Fibroblast of lung (primary cell): ENCODE data around the gene SCYGR4. TPM values are rescaled to one million over a fixed set of nuclear protein-coding genes. Genes with fewer than 3 reads are reported as not detected.

Experiments used
- DNase-seq, 2 donors: peaks; one replicate each; pipeline versions ENCODE4 v3.0.0 to v3.0.0-alpha.2; 2010; ENCODE audit warnings: low read depth in 2 of 2
- H2AFZ ChIP-seq: 2 replicates; pipeline ENCODE4 v1.5.1; 2012; ENCODE audit warnings: low read length, control low read depth, inconsistent platforms
- H3K27ac ChIP-seq: 2 replicates; pipeline ENCODE4 v1.5.1; 2011; ENCODE audit warnings: low read length, control low read depth; ENCODE audit not compliant: insufficient read depth
- H3K27me3 ChIP-seq: 2 replicates; pipeline ENCODE4 v1.5.1; 2011; ENCODE audit warnings: mild to moderate bottlenecking, low read length; ENCODE audit not compliant: control insufficient read depth, insufficient read depth
- H3K36me3 ChIP-seq: 2 replicates; pipeline ENCODE4 v1.5.1; 2011; ENCODE audit warnings: low read length; ENCODE audit not compliant: control insufficient read depth, insufficient read depth
- H3K4me1 ChIP-seq: 2 replicates; pipeline ENCODE4 v1.5.1; 2011; ENCODE audit warnings: low read length; ENCODE audit not compliant: control insufficient read depth, insufficient read depth; ENCODE audit errors: extremely low read depth
- H3K4me2 ChIP-seq: 2 replicates; pipeline ENCODE4 v1.5.1; 2011; ENCODE audit warnings: low read length, control low read depth; ENCODE audit not compliant: insufficient read depth; ENCODE audit errors: extremely low read depth
- H3K4me3 ChIP-seq, 4 experiments: fragments of 200-600 bp in 1 of 4; sonication (generic) in 1 of 4; replicated peaks in 1 of 4; 2 replicates each; pipeline ENCODE4 v1.5.1; 2011 to 2016; ENCODE audit warnings: low read length in 4 of 4, low read depth in 3 of 4, mild to moderate bottlenecking in 3 of 4, control low read depth in 2 of 4, inconsistent platforms in 1 of 4, mixed read lengths in 1 of 4; ENCODE audit not compliant: insufficient read depth in 1 of 4; ENCODE audit errors: control extremely low read depth in 1 of 4
- H3K79me2 ChIP-seq: 2 replicates; pipeline ENCODE4 v1.5.1; 2012; ENCODE audit warnings: mild to moderate bottlenecking, low read length, inconsistent platforms; ENCODE audit not compliant: control insufficient read depth, insufficient read depth
- H3K9ac ChIP-seq: 2 replicates; pipeline ENCODE4 v1.5.1; 2011; ENCODE audit warnings: mild to moderate bottlenecking, low read length, control low read depth; ENCODE audit not compliant: insufficient read depth
- H3K9me3 ChIP-seq: 2 replicates; pipeline ENCODE4 v1.5.1; 2012; ENCODE audit warnings: low read depth, low read length; ENCODE audit not compliant: control insufficient read depth, insufficient read depth
- H4K20me1 ChIP-seq: 2 replicates; pipeline ENCODE4 v1.5.1; 2011; ENCODE audit warnings: low read length; ENCODE audit not compliant: control insufficient read depth, insufficient read depth; ENCODE audit errors: extremely low read depth
- CTCF ChIP-seq, 2 donors: IDR thresholded peaks in 1 of 2; conservative IDR thresholded peaks in 1 of 2; 1 replicate in 1 of 2; 2 replicates in 1 of 2; pipeline ENCODE4 v1.5.1; 2011 to 2012; ENCODE audit warnings: low read length in 2 of 2, control low read depth in 1 of 2, inconsistent platforms in 1 of 2, low read depth in 1 of 2, mild to moderate bottlenecking in 1 of 2
- EZH2 ChIP-seq: IDR thresholded peaks from 2 replicates; pipeline ENCODE4 v1.5.1; 2012; ENCODE audit warnings: low read length, control low read depth, mild to moderate bottlenecking; ENCODE audit errors: missing control alignments
- polyA plus RNA-seq, 2 donors: library from polyadenylated mRNA; depleted of rRNA in 1 of 2; stranded (reverse) in 1 of 2; unstranded in 1 of 2; fragments of >200 nt; gene quantifications; 2 replicates each; pipeline ENCODE4 v1.2.1, GENCODE V29; 2011 to 2012; ENCODE audit warnings: missing spikeins in 1 of 2
- total RNA-seq: library from RNA; depleted of rRNA; stranded (reverse); fragments of >200 nt; gene quantifications from 2 replicates; pipeline ENCODE4 v1.2.1, GENCODE V29; 2014

SCYGR4 gene
- total and polyA plus RNA-seq, 2 donors (not counting 1 experiment from before 2014, with no cell fraction given), result not detected

GRCh38 chr2:227610123-227610522, 7.2 kb upstream of the SCYGR4 start:
- Histone ChIP-seq H3K9ac (no peak overlapping the region), H4K20me1 (no peaks in the 10 kb centered on the region), H3K27ac (no peak overlapping the region), H2AFZ (no peak overlapping the region), H3K4me2 (no peak overlapping the region), H3K4me1 (no peaks in the 10 kb centered on the region), H3K9me3 (no peaks in the 10 kb centered on the region), H3K36me3 (no peaks in the 10 kb centered on the region), H3K27me3 (no peaks in the 10 kb centered on the region), H3K4me3 (no peak overlapping the region), H3K79me2 (no peaks in the 10 kb centered on the region)
- no peak for DNase-seq
- TF ChIP-seq CTCF (conservative IDR thresholded peaks at IDR 0.05 in 1 of 2, IDR thresholded peaks at IDR 0.05 in 1 of 2; ENCODE audit: low read depth in 1 of 2, low read length in 2 of 2) (no peak), EZH2 (no peak)

- Histone ChIP-seq H3K9ac (no peak overlapping the region), H2AFZ (no peak overlapping the region), H4K20me1 (no peaks in the 10 kb centered on the region), H3K36me3 (no peaks in the 10 kb centered on the region), H3K27ac (no peak overlapping the region), H3K4me1 (no peaks in the 10 kb centered on the region), H3K4me2 (no peak overlapping the region), H3K27me3 (no peaks in the 10 kb centered on the region), H3K9me3 (no peaks in the 10 kb centered on the region), H3K4me3 (no peak overlapping the region), H3K79me2 (no peaks in the 10 kb centered on the region)
- no peak for DNase-seq
- TF ChIP-seq CTCF (conservative IDR thresholded peaks at IDR 0.05 in 1 of 2, IDR thresholded peaks at IDR 0.05 in 1 of 2; ENCODE audit: low read depth in 1 of 2, low read length in 2 of 2) (no peak), EZH2 (no peak)
Observed at GRCh38 chr2:227612546-227613271, 4.6 kb upstream of the SCYGR4 start.

GRCh38 chr2:227613272-227613660, 4.0 kb upstream of the SCYGR4 start:
- Histone ChIP-seq H3K27ac (no peak overlapping the region), H2AFZ (no peak overlapping the region), H3K27me3 (no peaks in the 10 kb centered on the region), H3K9me3 (no peaks in the 10 kb centered on the region), H4K20me1 (no peaks in the 10 kb centered on the region), H3K9ac (no peak overlapping the region), H3K4me2 (no peak overlapping the region), H3K4me1 (no peaks in the 10 kb centered on the region), H3K79me2 (no peaks in the 10 kb centered on the region), H3K36me3 (no peaks in the 10 kb centered on the region), H3K4me3 (no peak overlapping the region)
- no peak for DNase-seq
- TF ChIP-seq EZH2, result no peak
- no peak for TF ChIP-seq CTCF (conservative IDR thresholded peaks at IDR 0.05 in 1 of 2, IDR thresholded peaks at IDR 0.05 in 1 of 2; ENCODE audit: low read depth in 1 of 2, low read length in 2 of 2)
